HepG2 (cell line): ENCODE measurements around the gene GRM4.

ENCODE experiments used
- CAMTA2 ChIP-seq: sonication (generic); formaldehyde crosslinking; IDR thresholded peaks from 2 replicates; pipeline ENCODE4 v1.4.0; 2020; ENCODE audit warnings: mild to moderate bottlenecking, missing genetic modification reagents, borderline replicate concordance
- CSRNP1 ChIP-seq: sonication (generic); formaldehyde crosslinking; IDR thresholded peaks from 2 replicates; pipeline ENCODE4 v1.8.1; 2023; ENCODE audit warnings: mild to moderate bottlenecking, missing genetic modification reagents
- MED1 ChIP-seq: sonication (generic); formaldehyde crosslinking; IDR thresholded peaks from 2 replicates; pipeline ENCODE4 v1.4.0; 2020; ENCODE audit warnings: missing genetic modification reagents
- NFYB ChIP-seq: sonication (generic); formaldehyde crosslinking; IDR thresholded peaks from 2 replicates; pipeline ENCODE4 v1.4.0; 2020; ENCODE audit warnings: missing genetic modification reagents
- NR2F6 ChIP-seq, 2 experiments: IDR thresholded peaks; 2 replicates each; pipeline ENCODE4 v1.6.1; 2016; ENCODE audit warnings: antibody characterized with exemption in 1 of 2, mild to moderate bottlenecking in 1 of 2
- POGZ ChIP-seq: sonication (generic); formaldehyde crosslinking; IDR thresholded peaks from 2 replicates; pipeline ENCODE4 v1.4.0; 2020; ENCODE audit warnings: mild to moderate bottlenecking, missing genetic modification reagents
- SMARCE1 ChIP-seq: fragments of 450-650 bp; IDR thresholded peaks from 2 replicates; pipeline ENCODE4 v1.6.1; 2017; ENCODE audit warnings: borderline replicate concordance
- USF2 ChIP-seq, 2 experiments: sonication (generic) in 1 of 2; formaldehyde crosslinking in 1 of 2; IDR thresholded peaks; 2 replicates each; pipeline versions ENCODE4 v1.5.1 to v1.6.1; 2011 to 2020; ENCODE audit warnings: borderline replicate concordance in 1 of 2, low read depth in 1 of 2, low read length in 1 of 2, mild to moderate bottlenecking in 1 of 2, missing genetic modification reagents in 1 of 2, moderate library complexity in 1 of 2
- TF ChIP-seq, protein P1 (sequence below): sonication (generic); formaldehyde crosslinking; IDR thresholded peaks from 2 replicates; pipeline ENCODE4 v1.5.0; 2020; ENCODE audit warnings: mild to moderate bottlenecking, missing genetic modification reagents, moderate library complexity

DNA sequence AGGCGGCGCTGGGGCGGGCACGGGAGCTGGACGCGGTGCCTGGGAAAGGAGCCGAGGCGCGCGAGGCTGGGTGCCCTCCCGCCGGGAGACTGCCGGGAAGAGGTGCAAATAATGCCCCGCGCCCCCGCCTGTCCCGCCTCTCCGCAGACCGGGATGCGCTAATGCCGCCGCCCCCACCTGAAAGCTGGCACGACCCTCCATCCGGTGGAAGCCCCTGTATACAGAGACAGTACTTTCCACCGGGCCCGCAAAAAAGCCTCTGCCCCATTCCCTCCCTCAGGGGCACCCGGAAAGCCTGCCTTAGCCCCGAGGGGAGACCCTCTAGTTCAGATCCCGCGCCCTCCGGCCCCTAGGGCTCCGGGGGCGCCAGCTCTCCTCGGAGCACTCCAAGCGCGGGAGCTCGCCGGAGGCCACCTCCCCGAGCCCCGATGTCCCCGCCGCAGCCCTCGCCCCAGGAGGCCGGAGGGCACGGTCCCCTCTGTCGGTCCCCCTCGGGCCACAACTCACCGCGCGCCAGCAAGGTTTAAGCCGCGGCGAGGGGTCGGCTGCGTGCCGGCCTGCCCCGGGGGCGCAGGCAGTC, 1.2 kb downstream of the GRM4 start:
- no peak for TF ChIP-seq CAMTA2 (CRISPR knock-in tag)
- no peak for TF ChIP-seq POGZ (CRISPR knock-in tag)
- no peak for TF ChIP-seq NFYB (CRISPR knock-in tag)
- no peak for TF ChIP-seq MED1 (CRISPR knock-in tag)
- TF ChIP-seq USF2 (IDR thresholded peaks at IDR 0.05; ENCODE audit: low read depth, low read length): no peak
- TF ChIP-seq USF2 (CRISPR knock-in tag; IDR thresholded peaks at IDR 0.05; ENCODE audit: borderline replicate concordance): no peak
- no peak for TF ChIP-seq SMARCE1
- no peak for TF ChIP-seq CSRNP1 (CRISPR knock-in tag)
- TF ChIP-seq, protein P1, sequence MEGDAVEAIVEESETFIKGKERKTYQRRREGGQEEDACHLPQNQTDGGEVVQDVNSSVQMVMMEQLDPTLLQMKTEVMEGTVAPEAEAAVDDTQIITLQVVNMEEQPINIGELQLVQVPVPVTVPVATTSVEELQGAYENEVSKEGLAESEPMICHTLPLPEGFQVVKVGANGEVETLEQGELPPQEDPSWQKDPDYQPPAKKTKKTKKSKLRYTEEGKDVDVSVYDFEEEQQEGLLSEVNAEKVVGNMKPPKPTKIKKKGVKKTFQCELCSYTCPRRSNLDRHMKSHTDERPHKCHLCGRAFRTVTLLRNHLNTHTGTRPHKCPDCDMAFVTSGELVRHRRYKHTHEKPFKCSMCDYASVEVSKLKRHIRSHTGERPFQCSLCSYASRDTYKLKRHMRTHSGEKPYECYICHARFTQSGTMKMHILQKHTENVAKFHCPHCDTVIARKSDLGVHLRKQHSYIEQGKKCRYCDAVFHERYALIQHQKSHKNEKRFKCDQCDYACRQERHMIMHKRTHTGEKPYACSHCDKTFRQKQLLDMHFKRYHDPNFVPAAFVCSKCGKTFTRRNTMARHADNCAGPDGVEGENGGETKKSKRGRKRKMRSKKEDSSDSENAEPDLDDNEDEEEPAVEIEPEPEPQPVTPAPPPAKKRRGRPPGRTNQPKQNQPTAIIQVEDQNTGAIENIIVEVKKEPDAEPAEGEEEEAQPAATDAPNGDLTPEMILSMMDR (CRISPR knock-in tag): no peak
- TF ChIP-seq NR2F6 (IDR thresholded peaks at IDR 0.05): no peak
- no peak for TF ChIP-seq NR2F6 (CRISPR knock-in tag; IDR thresholded peaks at IDR 0.05)
